HepG2 (cell line): ENCODE data around the gene CIBAR2. TPM values are rescaled to one million over a fixed set of nuclear protein-coding genes. Genes with fewer than 3 reads are reported as not detected.

Experiments
- ATAC-seq: fragments of 200-7000 bp; cut with Tn5 transposase; 3 replicates; pipeline ENCODE4 v1.9.1; 2020; ENCODE audit warnings: mild to moderate bottlenecking, moderate library complexity
- BruUV-seq: library from RNA; stranded (reverse); fragments of 400-500 nt; replicated peaks from 2 replicates; lab custom pipeline; 2021; lab: Mats Ljungman, UMichigan
- CTCF ChIA-PET: fragments of 300-600 bp; formaldehyde crosslinking; extraction: SDS; loops from one replicate; lab custom pipeline; 2021; ENCODE audit warnings: low total read pairs, inconsistent platforms, low intra/inter-chr PET ratio; lab: Yijun Ruan, JAX
- POLR2A ChIA-PET: fragments of 350-600 bp; sonication (Branson Sonifier 250); formaldehyde crosslinking; loops from one replicate; lab custom pipeline; 2020; ENCODE audit warnings: antibody characterized with exemption, inconsistent platforms; lab: Yijun Ruan, JAX
- DNase-seq: peaks from one replicate; pipeline ENCODE4 v3.0.0-alpha.2; 2015; ENCODE audit warnings: low spot score
- FAIRE-seq: peaks from 3 replicates; lab custom pipeline; 2011; peaks lifted over from hg19 to GRCh38; lab: Jason Lieb, UNC
- H2AFZ ChIP-seq: one replicate; pipeline ENCODE4 v1.6.1; 2011; ENCODE audit warnings: low read length, inconsistent platforms
- H3K27ac ChIP-seq: fragments of 300-600 bp; 3 replicates; pipeline ENCODE4 v1.8.0; 2011; ENCODE audit warnings: mixed run types, mild to moderate bottlenecking, mixed read lengths, low read length, inconsistent platforms; ENCODE audit not compliant: insufficient read depth; ENCODE audit errors: extremely low read length
- H3K27me3 ChIP-seq, 2 experiments: fragments of 200-600 bp in 1 of 2; 2 replicates in 1 of 2; 3 replicates in 1 of 2; pipeline versions ENCODE4 v1.6.0 to v1.8.0; 2011; ENCODE audit warnings: low read length in 2 of 2, mild to moderate bottlenecking in 2 of 2, moderate library complexity in 2 of 2, inconsistent platforms in 1 of 2; ENCODE audit not compliant: insufficient read depth in 2 of 2, control insufficient read depth in 1 of 2
- H3K36me3 ChIP-seq, 2 experiments: fragments of 200-600 bp in 1 of 2; replicated peaks in 1 of 2; 2 replicates in 1 of 2; 3 replicates in 1 of 2; pipeline versions ENCODE4 v1.5.1 to v1.8.0; 2011; ENCODE audit warnings: low read length in 2 of 2, inconsistent platforms in 1 of 2; ENCODE audit not compliant: insufficient read depth in 2 of 2, control insufficient read depth in 1 of 2
- H3K4me1 ChIP-seq: 2 replicates; pipeline ENCODE4 v1.5.1; 2012; ENCODE audit warnings: low read length, inconsistent platforms; ENCODE audit not compliant: insufficient read depth
- H3K4me2 ChIP-seq: 2 replicates; pipeline ENCODE4 v1.6.0; 2011; ENCODE audit warnings: low read depth, low read length, inconsistent platforms
- H3K4me3 ChIP-seq, 3 experiments: fragments of 200-600 bp in 1 of 3; sonication (generic), shearing (Covaris generic) in 1 of 3; replicated peaks in 1 of 3; 2 replicates each; pipeline ENCODE4 v1.5.1; 2011 to 2016; ENCODE audit warnings: low read length in 3 of 3, inconsistent platforms in 2 of 3, low read depth in 2 of 3, mild to moderate bottlenecking in 2 of 3, control low read depth in 1 of 3, mixed read lengths in 1 of 3; ENCODE audit not compliant: insufficient read depth in 1 of 3
- H3K79me2 ChIP-seq: one replicate; pipeline ENCODE4 v1.6.1; 2011; ENCODE audit warnings: low read length, inconsistent platforms; ENCODE audit not compliant: insufficient read depth
- H3K9ac ChIP-seq: 2 replicates; pipeline ENCODE4 v1.6.0; 2011; ENCODE audit warnings: mild to moderate bottlenecking, low read depth, low read length, inconsistent platforms; ENCODE audit not compliant: insufficient read depth
- H3K9me3 ChIP-seq: 2 replicates; pipeline ENCODE4 v1.5.1; 2012; ENCODE audit warnings: mild to moderate bottlenecking, low read length
- H4K20me1 ChIP-seq: 2 replicates; pipeline ENCODE4 v1.6.0; 2011; ENCODE audit warnings: inconsistent platforms, mild to moderate bottlenecking, low read length, moderate library complexity; ENCODE audit not compliant: insufficient read depth
- CEBPB ChIP-seq: IDR thresholded peaks from 2 replicates; pipeline ENCODE4 v1.6.1; 2011; ENCODE audit warnings: low read depth, low read length, improper control_type of control experiment, borderline replicate concordance
- CEBPG ChIP-seq: IDR thresholded peaks from 2 replicates; pipeline ENCODE4 v1.6.1; 2016
- CHCHD3 ChIP-seq: sonication (generic); formaldehyde crosslinking; IDR thresholded peaks from 2 replicates; pipeline ENCODE4 v1.8.0; 2022; ENCODE audit warnings: mild to moderate bottlenecking, missing genetic modification reagents, moderate library complexity
- KDM3A ChIP-seq: IDR thresholded peaks from 2 replicates; pipeline ENCODE4 v1.6.1; 2018; ENCODE audit warnings: low read depth, missing compliant biosample characterization
- KLF15 ChIP-seq: sonication (generic); formaldehyde crosslinking; IDR thresholded peaks from 2 replicates; pipeline ENCODE4 v1.8.1; 2023; ENCODE audit warnings: borderline replicate concordance, mild to moderate bottlenecking, inconsistent platforms, missing genetic modification reagents, mixed read lengths
- ZNF296 ChIP-seq: sonication (generic); formaldehyde crosslinking; conservative IDR thresholded peaks from 2 replicates; pipeline ENCODE4 v1.5.0; 2020; ENCODE audit warnings: mild to moderate bottlenecking, missing genetic modification reagents
- ZNF629 ChIP-seq: sonication (generic); formaldehyde crosslinking; conservative IDR thresholded peaks from 2 replicates; pipeline ENCODE4 v1.5.0; 2020; ENCODE audit warnings: missing genetic modification reagents
- WGBS: methylation state at CpG from one replicate; pipeline ENCODE4 v1.1.6; 2017; ENCODE audit warnings: low lambda C conversion rate; 5-methylcytosine and 5-hydroxymethylcytosine counted together
- in situ Hi-C: cut with HindIII; loops from 2 replicates; pipeline ENCODE4 v1.10.0; 2017; ENCODE audit warnings: low pct_unique_long_range_greater_than_20kb; ENCODE audit not compliant: extremely low pct_ligation_motif_present
- intact Hi-C: fragments of 100-400 bp; cut with micrococcal nuclease; formaldehyde crosslinking; loops from one replicate; pipeline ENCODE4 v1.10.0; 2022; ENCODE audit not compliant: unreplicated experiment
- polyA plus RNA-seq, 8 experiments: library from polyadenylated mRNA; depleted of rRNA in 3 of 8; stranded (reverse) in 7 of 8; unstranded in 1 of 8; fragments of >200 nt; fragmentation: Illumina TruSeq in 4 of 8; extraction: Trizol in 4 of 8; gene quantifications; 2 replicates each; pipeline versions ENCODE4 v1.2.1 to v1.2.3, GENCODE V29; 2011 to 2016; ENCODE audit warnings: low read depth in 4 of 8, missing spikeins in 1 of 8, mixed read lengths in 1 of 8; ENCODE audit not compliant: insufficient read depth in 1 of 8
- total RNA-seq, 5 experiments: library from RNA; depleted of rRNA; stranded (reverse); fragments of >200 nt; fragmentation: Illumina TruSeq; extraction: Trizol; gene quantifications; 2 replicates each; pipeline ENCODE4 v1.2.3, GENCODE V29; 2016; ENCODE audit warnings: low read depth in 1 of 5

The CIBAR2 gene
- total and polyA plus RNA-seq, 2 of the 13 experiments (the other 11 are each of a cell fraction or from before 2014, with no cell fraction given): not detected

GRCh38 chr16:85101956-85102630 lies 10.2 kb downstream of the CIBAR2 start (continued):
- TF ChIP-seq CHCHD3 (CRISPR knock-in tag) (no peak), ZNF296 (CRISPR knock-in tag) (no peak)

DNA sequence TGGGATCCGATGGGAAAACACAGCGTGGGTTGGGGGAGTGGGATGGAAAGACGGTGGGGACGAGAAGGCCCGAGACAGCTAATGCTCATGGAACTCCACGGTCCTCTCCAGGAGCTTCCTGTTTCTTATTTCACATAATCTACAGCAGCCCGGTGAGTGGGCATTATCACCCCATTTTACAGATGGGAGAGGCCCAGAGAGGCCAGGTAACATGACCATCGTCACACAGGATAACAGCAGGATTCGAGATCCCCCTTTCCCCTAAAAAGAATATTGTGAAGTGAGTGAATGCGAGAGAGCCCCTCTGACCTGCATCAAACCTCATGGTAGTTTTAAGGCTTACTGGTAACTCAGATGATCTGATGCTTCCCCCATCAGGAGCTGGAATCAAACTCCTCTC lies 12.0 kb downstream of the CIBAR2 start:
- no peaks in the 10 kb centered on the region for H3K9me3 ChIP-seq
- no peaks in the 10 kb centered on the region for H3K79me2 ChIP-seq
- in situ Hi-C loops: no loop called here
- H3K27me3 ChIP-seq: peaks cover 2 to 70% of the 10 kb centered on the region in 2 experiments
- intact Hi-C loops: no loop called here
- H3K4me1 ChIP-seq: no peaks in the 10 kb centered on the region
- H4K20me1 ChIP-seq: no peaks in the 10 kb centered on the region
- no peak overlapping the region for H3K9ac ChIP-seq
- FAIRE-seq (no peak), DNase-seq (no peak), ATAC-seq (no peak)
- CTCF ChIA-PET: no interaction called here
- TF ChIP-seq KDM3A (CRISPR knock-in tag): no peak
- 0 out of 2 replicates have a peak, but pooled peaks have one; percentile 13 for TF ChIP-seq ZNF629
- no peak overlapping the region for H2AFZ ChIP-seq
- BruUV-seq: no TSS peak
- H3K36me3 ChIP-seq: no peaks in the 10 kb centered on the region
- H3K4me2 ChIP-seq: no peak overlapping the region
- no peak overlapping the region for H3K4me3 ChIP-seq
- POLR2A ChIA-PET: no interaction called here
- WGBS: 69% methylated on average over 10 of the region's 10 CpGs
- H3K27ac ChIP-seq: no peak overlapping the region

DNA sequence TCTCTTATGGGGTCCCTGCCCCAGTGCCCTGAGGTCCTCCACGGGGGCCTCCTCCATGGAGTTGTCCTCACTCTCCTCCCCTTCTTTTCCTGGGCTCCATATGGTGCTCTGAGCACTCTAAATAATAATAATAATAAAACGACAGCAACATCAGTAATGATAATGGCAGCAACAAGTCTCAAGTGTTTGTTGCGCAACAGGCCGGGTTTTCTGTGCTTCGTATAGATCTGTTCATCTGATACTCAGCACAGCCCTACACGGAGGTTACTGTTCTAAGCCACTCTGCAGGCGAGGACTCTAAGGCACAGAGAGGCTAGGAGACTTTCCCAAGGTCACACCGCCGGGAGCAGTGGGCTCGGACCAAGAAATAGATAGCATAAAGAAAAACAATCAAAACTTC lies 13.7 kb downstream of the CIBAR2 start:
- no peaks in the 10 kb centered on the region for H3K36me3 ChIP-seq
- ATAC-seq (no peak), DNase-seq (no peak), FAIRE-seq (no peak)
- H3K79me2 ChIP-seq: no peaks in the 10 kb centered on the region
- no peak overlapping the region for H3K4me2 ChIP-seq
- 44% methylated on average over 10 of the region's 10 CpGs for WGBS
- no peaks in the 10 kb centered on the region for H4K20me1 ChIP-seq
- TF ChIP-seq CEBPG (CRISPR knock-in tag) (peak; percentile 81), KLF15 (CRISPR knock-in tag) (no peak), CEBPB (peak; percentile 96)
- POLR2A ChIA-PET: no interaction called here
- H3K9ac ChIP-seq: no peak overlapping the region
- CTCF ChIA-PET: no interaction called here
- H3K27me3 ChIP-seq: peaks cover 4 to 77% of the 10 kb centered on the region in 2 experiments
- H3K4me3 ChIP-seq: no peak overlapping the region
- H3K27ac ChIP-seq: no peak overlapping the region
- intact Hi-C loops (no loop called here), in situ Hi-C loops (no loop called here)
- no peak overlapping the region for H2AFZ ChIP-seq
- no TSS peak for BruUV-seq
- no peaks in the 10 kb centered on the region for H3K9me3 ChIP-seq
- no peaks in the 10 kb centered on the region for H3K4me1 ChIP-seq
